GM15510 (cell line): Measurements from ENCODE around the gene KCNMA1.

Source experiments
- POLR2A ChIP-seq: IDR thresholded peaks from 3 replicates; pipeline ENCODE4 v1.6.1; 2011; ENCODE audit warnings: borderline replicate concordance; ENCODE audit not compliant: insufficient read length; ENCODE audit errors: extremely low read depth

Gene KCNMA1

GRCh38 chr10:77637532-77638320, at the start of gene KCNMA1:
KCNMA1 (minus strand) TSS chr10:77637808.
- TF ChIP-seq POLR2A, result no peak

GRCh38 chr10:77686650-77687417, 49.2 kb upstream of the KCNMA1 start:
- TF ChIP-seq POLR2A, result no peak

- TF ChIP-seq POLR2A, result no peak
Measured at GRCh38 chr10:77686096-77686495, 48.5 kb upstream of the KCNMA1 start.

GRCh38 chr10:77685432-77685831, 47.8 kb upstream of the KCNMA1 start:
- no peak for TF ChIP-seq POLR2A

- no peak for TF ChIP-seq POLR2A
Measured at GRCh38 chr10:77682393-77683087, 44.9 kb upstream of the KCNMA1 start.

GRCh38 chr10:77681839-77682238, 44.2 kb upstream of the KCNMA1 start:
- no peak for TF ChIP-seq POLR2A

GRCh38 chr10:77680811-77681210, 43.2 kb upstream of the KCNMA1 start:
- no peak for TF ChIP-seq POLR2A

GRCh38 chr10:77680065-77680464, 42.5 kb upstream of the KCNMA1 start:
- no peak for TF ChIP-seq POLR2A

GRCh38 chr10:77679217-77679616, 41.6 kb upstream of the KCNMA1 start:
- TF ChIP-seq POLR2A, result no peak

- no peak for TF ChIP-seq POLR2A
Measured at GRCh38 chr10:77678146-77678545, 40.5 kb upstream of the KCNMA1 start.

GRCh38 chr10:77675347-77675746, 37.7 kb upstream of the KCNMA1 start:
- no peak for TF ChIP-seq POLR2A

- no peak for TF ChIP-seq POLR2A
Measured at GRCh38 chr10:77673515-77674140, 36.0 kb upstream of the KCNMA1 start.

- no peak for TF ChIP-seq POLR2A
Measured at GRCh38 chr10:77673101-77673500, 35.5 kb upstream of the KCNMA1 start.

- TF ChIP-seq POLR2A, result no peak
Measured at GRCh38 chr10:77671594-77672252, 34.1 kb upstream of the KCNMA1 start.
